Measurements from ENCODE around the gene LDLRAD3.
"Not testable (repeated sequence)": the region's sequence is repeated elsewhere in the genome, so short reads cannot be mapped to it uniquely, and the experiment has no call there.

The LDLRAD3 gene

DNA sequence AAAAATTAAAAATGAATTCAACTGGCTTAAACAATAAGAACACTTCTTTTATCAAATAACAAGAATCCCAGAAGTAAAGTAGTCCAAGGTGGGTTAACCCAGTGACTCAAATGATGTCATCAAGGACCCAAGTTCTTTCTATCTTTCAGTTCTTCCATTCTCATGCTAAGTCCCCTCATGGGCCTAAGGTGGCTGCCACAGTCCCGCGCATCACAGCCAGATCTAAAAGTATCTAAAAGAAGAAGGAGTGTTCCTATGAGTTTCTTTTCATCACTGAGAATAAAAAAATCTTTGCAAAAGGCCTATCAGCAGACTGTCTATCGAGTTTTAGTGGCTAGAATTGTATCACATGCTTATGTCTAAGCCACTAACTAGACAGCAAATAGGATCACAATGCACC lies 37.2 kb upstream of the LDLRAD3 start:
- DNase-seq, result no peak
- Histone ChIP-seq H4K8ac (ENCODE audit: low read depth, low read length) (no peak overlapping the region), H3K79me2 (ENCODE audit: control insufficient read depth, insufficient read depth, low read length) (no peaks in the 10 kb centered on the region), H2BK5ac (ENCODE audit: low read length) (no peak overlapping the region), H3K4me1 (ENCODE audit: control insufficient read depth, low read depth, low read length) (no peaks in the 10 kb centered on the region), H3K36me3 (ENCODE audit: control insufficient read depth, insufficient read depth, low read length) (no peaks in the 10 kb centered on the region), H2BK120ac (ENCODE audit: low read depth, low read length) (no peak overlapping the region), H3K23ac (ENCODE audit: low read length) (no peak overlapping the region), H3K27ac (ENCODE audit: low read depth, low read length) (no peak overlapping the region), H3K56ac (ENCODE audit: low read length) (no peak overlapping the region), H2AK5ac (ENCODE audit: low read length) (no peak overlapping the region), H3K4ac (ENCODE audit: low read depth, low read length) (no peak overlapping the region), H4K5ac (ENCODE audit: low read length) (no peak overlapping the region), H3K18ac (ENCODE audit: low read length) (no peak overlapping the region), H3K27me3 (ENCODE audit: insufficient read depth, low read length, poor library complexity) (no peaks in the 10 kb centered on the region), H3K4me3 (ENCODE audit: low read length) (no peak overlapping the region), H3K4me2 (ENCODE audit: low read length) (no peak overlapping the region), H3K9ac (ENCODE audit: low read length) (no peak overlapping the region), H2BK15ac (replicated peaks; ENCODE audit: low read depth) (no peak overlapping the region), H3K79me1 (ENCODE audit: low read length) (no peaks in the 10 kb centered on the region)
- WGBS (ENCODE audit: extremely low coverage, insufficient coverage, low lambda C conversion rate), result no CpG with 5 or more reads among the region's 3 CpGs

DNA sequence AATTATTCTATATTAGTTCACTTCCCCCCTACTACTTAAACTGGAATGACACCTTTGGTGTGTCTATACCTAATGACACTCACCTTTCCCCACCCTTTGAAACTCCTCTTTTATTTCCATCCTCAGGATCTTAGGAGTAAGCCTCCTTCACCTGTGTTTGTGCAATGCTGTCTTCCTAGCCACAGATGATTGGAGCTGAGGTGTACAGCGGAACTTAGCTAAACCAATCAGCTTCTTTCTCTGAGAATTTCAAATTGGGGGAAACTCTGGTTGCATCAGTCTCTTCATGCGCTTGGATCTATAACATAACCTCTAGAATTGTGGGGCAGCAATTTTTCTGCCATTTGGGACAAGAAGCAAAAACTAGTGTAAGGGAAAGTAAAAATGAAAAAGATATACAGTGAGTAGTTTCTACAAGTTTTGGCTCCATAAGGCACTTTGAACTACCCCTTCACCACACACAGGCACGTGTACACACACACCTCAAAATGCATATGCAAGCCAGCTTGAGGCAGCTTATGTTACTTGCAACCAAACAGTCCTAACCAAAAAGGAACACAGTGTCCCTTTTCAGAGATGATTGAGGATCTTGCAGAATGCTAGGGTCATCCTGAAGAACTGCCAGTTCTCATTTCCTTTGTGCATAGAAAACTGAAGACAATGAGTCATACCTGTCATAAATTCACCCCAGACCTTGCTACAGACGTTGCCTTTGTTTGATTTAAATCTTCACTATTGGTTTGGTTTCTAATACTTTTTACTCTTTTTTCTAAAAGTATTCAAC lies 36.0 kb upstream of the LDLRAD3 start:
- H3K27me3 ChIP-seq (ENCODE audit: insufficient read depth, low read length, poor library complexity), result no peaks in the 10 kb centered on the region

DNA sequence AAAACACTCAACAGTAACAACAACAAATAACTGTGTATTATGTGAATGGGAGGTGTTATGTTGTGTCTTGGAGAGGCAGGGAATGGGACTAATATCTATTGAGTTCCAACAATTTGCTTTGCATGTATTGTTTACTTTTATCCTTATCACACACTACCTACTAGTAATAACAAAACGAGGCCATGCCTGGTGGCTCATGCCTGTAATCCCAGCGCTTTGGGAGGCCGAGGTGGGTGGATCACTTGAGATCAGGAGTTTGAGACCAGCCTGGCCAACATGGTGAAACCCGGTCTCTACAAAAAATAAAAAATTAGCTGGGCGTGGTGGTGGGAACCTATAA lies 35.5 kb upstream of the LDLRAD3 start:
- H3K9ac ChIP-seq (ENCODE audit: low read length); H2AK5ac ChIP-seq (ENCODE audit: low read length); H3K4me1 ChIP-seq (ENCODE audit: control insufficient read depth, low read depth, low read length); H3K23ac ChIP-seq (ENCODE audit: low read length); H3K18ac ChIP-seq (ENCODE audit: low read length); H3K4ac ChIP-seq (ENCODE audit: low read depth, low read length); H2BK5ac ChIP-seq (ENCODE audit: low read length); H3K4me3 ChIP-seq (ENCODE audit: low read length); H3K56ac ChIP-seq (ENCODE audit: low read length); H3K36me3 ChIP-seq (ENCODE audit: control insufficient read depth, insufficient read depth, low read length); H3K79me2 ChIP-seq (ENCODE audit: control insufficient read depth, insufficient read depth, low read length); DNase-seq; H3K4me2 ChIP-seq (ENCODE audit: low read length); H3K27me3 ChIP-seq (ENCODE audit: insufficient read depth, low read length, poor library complexity); H3K27ac ChIP-seq (ENCODE audit: low read depth, low read length); H4K5ac ChIP-seq (ENCODE audit: low read length); H3K79me1 ChIP-seq (ENCODE audit: low read length); H2BK15ac ChIP-seq (replicated peaks; ENCODE audit: low read depth); H2BK120ac ChIP-seq (ENCODE audit: low read depth, low read length); H4K8ac ChIP-seq (ENCODE audit: low read depth, low read length): not testable (repeated sequence)
- WGBS (ENCODE audit: extremely low coverage, insufficient coverage, low lambda C conversion rate), result no CpG with 5 or more reads among the region's 5 CpGs

More for the DNA sequence above, 36.0 kb upstream of the LDLRAD3 start:
- Histone ChIP-seq H3K23ac (ENCODE audit: low read length) (no peak overlapping the region), H3K36me3 (ENCODE audit: control insufficient read depth, insufficient read depth, low read length) (no peaks in the 10 kb centered on the region), H3K79me1 (ENCODE audit: low read length) (no peaks in the 10 kb centered on the region), H2BK120ac (ENCODE audit: low read depth, low read length) (no peak overlapping the region), H2AK5ac (ENCODE audit: low read length) (no peak overlapping the region), H3K4me2 (ENCODE audit: low read length) (no peak overlapping the region), H3K27ac (ENCODE audit: low read depth, low read length) (no peak overlapping the region), H2BK5ac (ENCODE audit: low read length) (no peak overlapping the region), H2BK15ac (replicated peaks; ENCODE audit: low read depth) (no peak overlapping the region), H3K56ac (ENCODE audit: low read length) (no peak overlapping the region), H3K4me3 (ENCODE audit: low read length) (no peak overlapping the region), H3K9ac (ENCODE audit: low read length) (no peak overlapping the region), H3K18ac (ENCODE audit: low read length) (no peak overlapping the region), H4K5ac (ENCODE audit: low read length) (no peak overlapping the region), H3K4ac (ENCODE audit: low read depth, low read length) (no peak overlapping the region), H3K79me2 (ENCODE audit: control insufficient read depth, insufficient read depth, low read length) (no peaks in the 10 kb centered on the region), H3K4me1 (ENCODE audit: control insufficient read depth, low read depth, low read length) (no peaks in the 10 kb centered on the region), H4K8ac (ENCODE audit: low read depth, low read length) (no peak overlapping the region)
- no CpG with 5 or more reads among the region's 4 CpGs for WGBS (ENCODE audit: extremely low coverage, insufficient coverage, low lambda C conversion rate)
- DNase-seq, result no peak

DNA sequence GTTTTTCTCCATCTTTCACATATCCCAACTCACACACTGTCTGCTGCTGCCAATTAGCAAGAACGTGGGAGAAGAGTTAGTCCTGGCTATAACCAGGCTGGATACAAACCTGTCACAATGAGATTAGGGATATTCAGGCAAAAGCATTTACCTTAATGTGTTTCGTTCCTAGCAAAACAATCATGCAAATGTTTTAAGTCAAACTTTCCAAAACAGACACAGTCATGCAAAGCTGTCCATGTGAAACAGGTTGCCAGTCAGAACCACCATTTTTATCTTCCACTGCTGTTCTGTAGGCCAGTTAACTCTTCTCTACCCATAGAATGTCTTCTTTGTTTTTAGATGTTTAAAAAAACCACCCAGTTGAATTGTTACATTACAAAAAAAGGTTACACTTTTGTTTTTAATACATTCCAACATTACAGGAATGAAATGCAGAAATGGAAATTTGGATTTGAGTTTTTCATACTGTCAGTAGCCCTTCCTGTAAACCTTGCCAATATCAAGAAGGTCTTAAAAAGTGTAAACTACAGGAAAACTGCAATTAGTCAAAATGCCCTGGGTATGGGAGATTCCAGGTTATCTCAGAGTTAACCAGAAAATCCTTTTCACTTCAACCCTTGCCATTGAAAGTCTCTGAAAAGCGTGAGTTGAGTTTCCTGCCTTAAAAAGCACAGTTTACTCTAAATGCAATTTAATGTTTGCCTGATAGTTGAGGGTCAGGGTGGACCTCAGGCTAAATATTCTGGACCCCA lies 34.2 kb upstream of the LDLRAD3 start:
- no CpG with 5 or more reads among the region's 3 CpGs for WGBS (ENCODE audit: extremely low coverage, insufficient coverage, low lambda C conversion rate)
- Histone ChIP-seq H3K18ac (ENCODE audit: low read length) (no peak overlapping the region), H2BK15ac (replicated peaks; ENCODE audit: low read depth) (no peak overlapping the region), H3K27ac (ENCODE audit: low read depth, low read length) (no peak overlapping the region), H3K4me3 (ENCODE audit: low read length) (no peak overlapping the region), H3K23ac (ENCODE audit: low read length) (no peak overlapping the region), H3K79me1 (ENCODE audit: low read length) (no peaks in the 10 kb centered on the region), H3K4ac (ENCODE audit: low read depth, low read length) (no peak overlapping the region), H3K4me1 (ENCODE audit: control insufficient read depth, low read depth, low read length) (no peaks in the 10 kb centered on the region), H4K5ac (ENCODE audit: low read length) (no peak overlapping the region), H2AK5ac (ENCODE audit: low read length) (no peak overlapping the region), H3K36me3 (ENCODE audit: control insufficient read depth, insufficient read depth, low read length) (no peaks in the 10 kb centered on the region), H3K27me3 (ENCODE audit: insufficient read depth, low read length, poor library complexity) (no peaks in the 10 kb centered on the region), H2BK5ac (ENCODE audit: low read length) (no peak overlapping the region), H4K8ac (ENCODE audit: low read depth, low read length) (no peak overlapping the region), H3K9ac (ENCODE audit: low read length) (no peak overlapping the region), H3K79me2 (ENCODE audit: control insufficient read depth, insufficient read depth, low read length) (no peaks in the 10 kb centered on the region), H3K56ac (ENCODE audit: low read length) (no peak overlapping the region), H2BK120ac (ENCODE audit: low read depth, low read length) (no peak overlapping the region), H3K4me2 (ENCODE audit: low read length) (no peak overlapping the region)
- no peak for DNase-seq

DNA sequence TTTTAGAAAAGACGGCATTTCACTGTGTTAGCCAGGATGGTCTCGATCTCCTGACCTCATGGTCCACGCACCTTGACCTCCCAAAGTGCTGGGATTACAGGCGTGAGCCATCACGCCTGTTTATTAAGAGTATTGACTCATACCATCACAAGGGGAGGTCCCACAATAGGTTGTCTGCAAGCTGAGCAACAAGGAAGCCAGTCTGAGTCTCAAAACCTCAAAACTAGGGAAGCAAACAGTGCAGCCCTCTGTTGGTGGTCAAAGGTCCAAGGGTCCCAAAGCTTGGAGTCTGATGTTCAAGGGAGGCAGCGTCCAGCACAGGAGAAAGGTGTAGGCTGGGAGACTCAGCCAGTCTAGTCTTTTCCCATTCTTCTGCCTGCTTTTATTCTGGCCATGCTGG lies 32.8 kb upstream of the LDLRAD3 start:
- Histone ChIP-seq H3K4me1 (ENCODE audit: control insufficient read depth, low read depth, low read length) (no peaks in the 10 kb centered on the region), H3K4me3 (ENCODE audit: low read length) (no peak overlapping the region), H2BK15ac (replicated peaks; ENCODE audit: low read depth) (no peak overlapping the region), H3K27ac (ENCODE audit: low read depth, low read length) (no peak overlapping the region), H3K4ac (ENCODE audit: low read depth, low read length) (no peak overlapping the region), H2BK5ac (ENCODE audit: low read length) (no peak overlapping the region), H3K23ac (ENCODE audit: low read length) (no peak overlapping the region), H2AK5ac (ENCODE audit: low read length) (no peak overlapping the region), H4K5ac (ENCODE audit: low read length) (no peak overlapping the region), H2BK120ac (ENCODE audit: low read depth, low read length) (no peak overlapping the region), H4K8ac (ENCODE audit: low read depth, low read length) (no peak overlapping the region), H3K56ac (ENCODE audit: low read length) (no peak overlapping the region), H3K9ac (ENCODE audit: low read length) (no peak overlapping the region), H3K36me3 (ENCODE audit: control insufficient read depth, insufficient read depth, low read length) (no peaks in the 10 kb centered on the region), H3K79me2 (ENCODE audit: control insufficient read depth, insufficient read depth, low read length) (no peaks in the 10 kb centered on the region), H3K79me1 (ENCODE audit: low read length) (no peaks in the 10 kb centered on the region), H3K4me2 (ENCODE audit: low read length) (no peak overlapping the region), H3K18ac (ENCODE audit: low read length) (no peak overlapping the region), H3K27me3 (ENCODE audit: insufficient read depth, low read length, poor library complexity) (no peaks in the 10 kb centered on the region)
- DNase-seq, result no peak
- no CpG with 5 or more reads among the region's 6 CpGs for WGBS (ENCODE audit: extremely low coverage, insufficient coverage, low lambda C conversion rate)
